Measurements from ENCODE around the gene SLC38A7.
"Not testable (repeated sequence)": the region's sequence is repeated elsewhere in the genome, so short reads cannot be mapped to it uniquely, and the experiment has no call there.

The SLC38A7 gene

GRCh38 chr16:58684354-58685083 is at the start of gene SLC38A7:
Gene SLC38A7 (minus strand): TSS chr16:58684770. CDS start chr16:58680126, 4,644 bp downstream.
- peak; percentile 54 for DNase-seq

- DNase-seq: peak; percentile 62
These were observed 49.3 kb upstream of the SLC38A7 start, which contains the start of gene GOT2 for GRCh38 chr16:58733671-58734458. Gene GOT2 (minus strand): TSS chr16:58734316. CDS start chr16:58734228, 88 bp downstream.

GRCh38 chr16:58733248-58733670 is 48.7 kb upstream of the SLC38A7 start:
- no peak for DNase-seq

GRCh38 chr16:58732545-58733247 is 48.1 kb upstream of the SLC38A7 start:
- no peak for DNase-seq

- no peak for DNase-seq
These were observed 46.3 kb upstream of the SLC38A7 start for GRCh38 chr16:58730724-58731370.

- DNase-seq: no peak
These were observed 43.4 kb upstream of the SLC38A7 start for GRCh38 chr16:58727796-58728568.

GRCh38 chr16:58727028-58727781 is 42.6 kb upstream of the SLC38A7 start:
- DNase-seq: no peak

- no peak for DNase-seq
These were observed 38.5 kb upstream of the SLC38A7 start for GRCh38 chr16:58723109-58723508.

- DNase-seq: no peak
These were observed 33.4 kb upstream of the SLC38A7 start for GRCh38 chr16:58717994-58718393.

- DNase-seq: no peak
These were observed 31.9 kb upstream of the SLC38A7 start for GRCh38 chr16:58716468-58716867.

GRCh38 chr16:58713742-58714141 is 29.2 kb upstream of the SLC38A7 start:
- no peak for DNase-seq

- DNase-seq: no peak
These were observed 24.8 kb upstream of the SLC38A7 start for GRCh38 chr16:58709333-58709732.

- DNase-seq: no peak
These were observed 14.6 kb upstream of the SLC38A7 start for GRCh38 chr16:58699151-58699550.

- no peak for DNase-seq
These were observed 10.8 kb upstream of the SLC38A7 start for GRCh38 chr16:58695368-58695767.

- DNase-seq: no peak
These were observed 7.9 kb upstream of the SLC38A7 start for GRCh38 chr16:58692450-58692849.

GRCh38 chr16:58686985-58687706 is 2.6 kb upstream of the SLC38A7 start:
- not testable (repeated sequence) for DNase-seq

- no peak for DNase-seq
These were observed 497 bp upstream of the SLC38A7 start for GRCh38 chr16:58685084-58685449.

- no peak for DNase-seq
These were observed 593 bp downstream of the SLC38A7 start for GRCh38 chr16:58684001-58684353.

- no peak for DNase-seq
These were observed 4.8 kb downstream of the SLC38A7 start for GRCh38 chr16:58679763-58680162.

GRCh38 chr16:58678716-58679115 is 5.9 kb downstream of the SLC38A7 start:
- no peak for DNase-seq

- no peak for DNase-seq
These were observed 6.3 kb downstream of the SLC38A7 start for GRCh38 chr16:58678269-58678668.

All from NK-92 treated with Interleukin-12 subunit alpha and Interleukin-12 subunit beta, amount 100 ng/mL, for 24 hours (cell line).